AG10803 (cell line): ENCODE data around the gene NXPE3.
"Not testable (repeated sequence)": the region's sequence is repeated elsewhere in the genome, so short reads cannot be mapped to it uniquely, and the experiment has no call there.

Experiments
- DNase-seq: peaks from one replicate; pipeline ENCODE4 v3.0.0; 2010; ENCODE audit warnings: low read depth
- H3K4me3 ChIP-seq: 2 replicates; pipeline ENCODE4 v1.5.1; 2011; ENCODE audit warnings: mild to moderate bottlenecking, low read length, control low read depth
- TF ChIP-seq, protein P1 (sequence below): conservative IDR thresholded peaks from 2 replicates; pipeline ENCODE4 v1.5.1; 2011; ENCODE audit warnings: mild to moderate bottlenecking, low read length, control low read depth, inconsistent platforms

Gene NXPE3

DNA sequence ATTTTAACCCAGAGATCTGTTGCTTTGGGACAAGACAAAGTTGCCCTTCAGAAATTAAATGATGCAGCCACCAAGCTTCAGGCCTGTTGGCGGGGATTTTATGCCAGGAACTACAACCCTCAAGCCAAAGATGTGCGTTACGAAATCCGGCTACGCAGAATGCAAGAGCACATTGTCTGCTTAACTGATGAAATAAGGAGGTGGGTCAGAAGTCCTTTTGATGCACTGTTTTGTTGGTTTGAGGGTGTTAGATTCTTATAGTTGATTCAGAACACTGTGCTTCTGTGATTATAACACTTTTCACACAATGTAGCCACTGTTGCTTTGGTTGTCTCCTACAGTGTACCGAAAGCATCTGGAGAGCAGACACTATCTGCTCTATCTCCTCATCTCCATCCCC lies 20.8 kb upstream of the NXPE3 start:
- TF ChIP-seq, protein P1, sequence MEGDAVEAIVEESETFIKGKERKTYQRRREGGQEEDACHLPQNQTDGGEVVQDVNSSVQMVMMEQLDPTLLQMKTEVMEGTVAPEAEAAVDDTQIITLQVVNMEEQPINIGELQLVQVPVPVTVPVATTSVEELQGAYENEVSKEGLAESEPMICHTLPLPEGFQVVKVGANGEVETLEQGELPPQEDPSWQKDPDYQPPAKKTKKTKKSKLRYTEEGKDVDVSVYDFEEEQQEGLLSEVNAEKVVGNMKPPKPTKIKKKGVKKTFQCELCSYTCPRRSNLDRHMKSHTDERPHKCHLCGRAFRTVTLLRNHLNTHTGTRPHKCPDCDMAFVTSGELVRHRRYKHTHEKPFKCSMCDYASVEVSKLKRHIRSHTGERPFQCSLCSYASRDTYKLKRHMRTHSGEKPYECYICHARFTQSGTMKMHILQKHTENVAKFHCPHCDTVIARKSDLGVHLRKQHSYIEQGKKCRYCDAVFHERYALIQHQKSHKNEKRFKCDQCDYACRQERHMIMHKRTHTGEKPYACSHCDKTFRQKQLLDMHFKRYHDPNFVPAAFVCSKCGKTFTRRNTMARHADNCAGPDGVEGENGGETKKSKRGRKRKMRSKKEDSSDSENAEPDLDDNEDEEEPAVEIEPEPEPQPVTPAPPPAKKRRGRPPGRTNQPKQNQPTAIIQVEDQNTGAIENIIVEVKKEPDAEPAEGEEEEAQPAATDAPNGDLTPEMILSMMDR = no peak
- no peak for DNase-seq
- no peak overlapping the region for H3K4me3 ChIP-seq

DNA sequence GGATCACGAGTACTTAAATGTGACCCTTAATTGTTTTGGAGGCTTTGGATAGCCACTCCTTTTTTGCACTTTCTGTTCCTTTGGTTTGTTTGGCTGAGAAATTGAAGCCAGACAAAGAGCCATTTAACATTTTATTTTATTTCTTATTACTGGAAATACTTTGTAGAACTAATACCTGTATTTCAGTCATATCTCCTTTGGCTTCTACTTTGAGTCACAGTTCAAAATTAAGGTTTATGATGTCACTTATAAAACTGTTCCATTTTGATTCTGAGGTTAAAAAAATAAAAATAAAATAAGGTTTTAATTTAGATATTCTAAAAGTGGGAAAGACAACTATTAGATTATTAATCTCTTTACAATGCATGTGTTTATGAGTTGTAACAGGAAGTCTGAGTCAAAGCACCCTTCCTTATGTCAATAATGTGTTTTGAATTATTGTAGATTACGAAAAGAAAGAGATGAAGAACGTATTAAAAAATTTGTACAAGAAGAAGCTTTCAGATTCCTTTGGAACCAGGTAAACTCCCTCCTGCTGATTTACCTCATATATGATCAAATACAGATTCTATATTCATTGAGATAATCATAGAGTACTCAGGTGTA lies 16.9 kb upstream of the NXPE3 start:
- no peak overlapping the region for H3K4me3 ChIP-seq
- TF ChIP-seq, protein P1 = no peak
- DNase-seq = no peak

DNA sequence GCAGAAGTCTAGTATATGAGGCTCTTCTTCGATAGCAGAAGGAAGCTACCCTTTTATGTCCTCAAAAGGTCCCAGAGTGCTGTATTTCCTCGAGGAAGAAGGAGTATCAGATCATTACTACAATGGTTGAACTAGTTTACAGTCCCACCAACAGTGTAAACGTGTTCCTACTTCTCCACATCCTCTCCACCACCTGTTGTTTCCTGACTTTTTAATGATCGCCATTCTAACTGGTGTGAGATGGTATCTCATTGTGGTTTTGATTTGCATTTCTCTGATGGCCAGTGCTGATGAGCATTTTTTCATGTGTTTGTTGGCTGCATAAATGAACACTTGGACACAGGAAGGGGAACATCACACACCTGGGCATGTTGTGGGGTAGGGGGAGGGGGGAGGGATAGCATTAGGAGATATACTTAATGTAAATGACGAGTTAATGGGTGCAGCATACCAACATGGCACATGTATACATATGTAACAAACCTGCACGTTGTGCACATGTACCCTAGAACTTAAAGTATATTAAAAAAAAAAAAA lies 1.2 kb upstream of the NXPE3 start:
- not testable (repeated sequence) for H3K4me3 ChIP-seq, DNase-seq

DNA sequence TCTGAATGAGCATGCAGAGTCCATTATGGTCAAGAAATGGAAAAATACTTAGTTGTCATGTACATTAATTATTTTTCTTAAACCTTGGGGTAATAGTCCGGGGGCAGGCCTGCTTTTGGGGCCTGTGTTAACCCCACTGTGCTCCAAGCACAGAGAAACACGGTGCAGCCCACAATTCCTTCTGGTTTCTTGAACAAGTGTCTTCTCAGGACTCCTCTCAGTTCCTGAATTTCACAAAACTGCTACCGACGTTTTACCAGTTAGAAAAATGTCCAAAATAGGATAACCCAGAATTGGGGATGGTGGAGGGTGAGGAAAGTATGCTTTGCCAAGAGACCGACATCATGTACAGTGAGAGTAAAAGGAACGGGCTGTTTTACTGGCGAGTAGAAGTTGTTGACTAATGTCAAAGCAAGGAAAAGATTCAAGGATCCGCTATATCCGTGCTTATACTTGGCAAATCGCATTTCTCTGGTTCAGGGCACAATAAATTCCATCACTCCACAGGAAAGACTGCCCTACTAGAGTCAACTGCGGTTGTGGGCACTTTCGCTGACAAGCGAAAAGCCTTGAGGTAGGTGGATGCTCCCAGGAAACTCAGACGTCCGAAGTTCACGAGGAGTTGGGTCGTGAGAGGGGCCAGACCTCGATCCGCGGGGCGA lies 495 bp upstream of the NXPE3 start:
- DNase-seq = no peak
- TF ChIP-seq, protein P1 = no peak

DNA sequence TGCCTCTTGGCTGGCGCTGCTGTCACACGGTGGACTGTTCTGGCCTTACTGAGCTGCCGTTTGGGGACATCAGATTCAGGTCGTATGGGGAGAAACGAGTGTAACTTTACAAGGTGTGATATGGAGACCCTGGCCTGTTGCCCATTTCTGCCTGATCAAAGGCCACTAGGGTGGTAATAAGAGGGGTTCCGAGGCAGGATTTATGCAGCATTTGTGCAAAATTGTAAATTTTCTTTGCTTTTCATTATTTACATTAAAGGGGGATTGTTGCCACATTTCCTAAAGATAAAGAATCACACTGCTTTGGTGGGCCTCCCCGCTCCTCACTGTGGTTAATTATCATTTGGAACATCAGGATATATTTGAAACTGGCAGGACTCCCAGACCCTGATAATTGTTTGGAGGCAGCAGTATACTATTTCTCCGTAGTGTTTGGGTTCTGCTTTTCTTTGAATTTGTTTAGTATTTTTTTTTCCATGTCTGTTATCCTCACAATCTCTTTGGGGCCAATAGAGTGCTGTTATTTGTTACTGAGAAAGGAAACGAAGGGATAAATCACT lies 891 bp downstream of the NXPE3 start:
- TF ChIP-seq, protein P1 = no peak
- no peak for DNase-seq
- peak overlapping the region; percentile 89 for H3K4me3 ChIP-seq

More for the DNA sequence above, 495 bp upstream of the NXPE3 start:
- H3K4me3 ChIP-seq = peak overlapping the region; percentile 89

DNA sequence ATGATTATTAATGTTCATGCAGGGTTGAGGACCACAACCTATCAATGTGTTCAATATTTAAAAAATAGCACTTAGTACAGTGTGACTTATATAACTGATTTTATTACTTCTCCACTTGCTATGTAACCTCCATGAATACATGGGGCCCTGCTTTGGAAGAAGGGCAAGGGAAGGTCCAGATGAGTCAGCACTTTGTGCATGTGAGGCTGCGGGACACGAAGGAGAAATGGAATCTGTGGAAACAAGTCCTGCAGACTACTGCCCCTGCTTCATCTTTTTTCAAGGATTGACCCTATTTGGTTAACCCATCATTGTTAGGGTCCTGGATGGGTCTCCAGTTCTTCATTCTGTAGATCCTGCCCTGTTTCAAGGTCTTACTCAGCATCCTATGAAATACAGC lies 1.6 kb downstream of the NXPE3 start:
- peak overlapping the region; percentile 89 for H3K4me3 ChIP-seq
- peak; percentile 85 for DNase-seq
- TF ChIP-seq, protein P1 = no peak

DNA sequence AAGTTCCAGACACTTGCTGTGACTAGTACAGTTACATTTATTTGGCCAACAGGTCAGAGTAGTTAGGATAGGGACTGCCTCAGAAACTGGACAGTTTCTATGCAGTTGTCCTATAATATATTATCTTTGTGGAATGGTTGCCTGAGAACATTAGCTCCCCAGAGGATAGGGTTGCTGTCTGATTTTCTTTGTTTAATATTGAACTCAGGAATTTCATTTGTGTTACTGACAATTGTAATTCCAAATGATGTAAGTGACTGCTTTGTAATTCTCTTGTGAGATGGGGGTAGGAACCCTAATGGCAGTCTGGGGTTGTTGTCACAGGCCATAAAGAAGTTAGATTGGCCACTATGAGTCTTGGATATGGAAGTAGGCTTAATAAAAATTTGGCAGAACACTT lies 2.2 kb downstream of the NXPE3 start:
- H3K4me3 ChIP-seq = peak overlapping the region; percentile 89
- TF ChIP-seq, protein P1 = no peak
- DNase-seq = peak; percentile 13
